Body of pancreas (tissue), 4 donors: ENCODE results near the gene SNRNP40.

Experiments used
- CTCF ChIP-seq, 7 experiments: fragments of 450-650 bp in 4 of 7; fragments of 200-600 bp in 3 of 7; sonication (generic) in 3 of 7; IDR thresholded peaks; one replicate each; pipeline ENCODE4 v1.5.1; 2016 to 2019; ENCODE audit warnings: antibody characterized with exemption in 7 of 7
- POLR2A ChIP-seq, 3 donors: fragments of 450-650 bp; IDR thresholded peaks; one replicate each; pipeline ENCODE4 v1.6.1; 2016; ENCODE audit warnings: antibody characterized with exemption in 3 of 3, mild to moderate bottlenecking in 2 of 3

- TF ChIP-seq CTCF (IDR thresholded peaks at IDR 0.05) (peak in 5 of 7 experiments; percentile 3 to 26 (median 10)), POLR2A (IDR thresholded peaks at IDR 0.05) (peak; percentile 66 to 91 (median 89))
Observed at GRCh38 chr1:31296486-31297276, at the start of gene SNRNP40, which contains the start of gene ZCCHC17.
